CD4-positive, alpha-beta T cell treated with Interleukin-12 subunit alpha and Interleukin-12 subunit beta, for 1 hour (primary cell): ENCODE data around the gene BCL7B.

Experiments used
- DNase-seq: peaks from one replicate; pipeline ENCODE4 v3.0.0-alpha.2; 2020

The BCL7B gene

DNA sequence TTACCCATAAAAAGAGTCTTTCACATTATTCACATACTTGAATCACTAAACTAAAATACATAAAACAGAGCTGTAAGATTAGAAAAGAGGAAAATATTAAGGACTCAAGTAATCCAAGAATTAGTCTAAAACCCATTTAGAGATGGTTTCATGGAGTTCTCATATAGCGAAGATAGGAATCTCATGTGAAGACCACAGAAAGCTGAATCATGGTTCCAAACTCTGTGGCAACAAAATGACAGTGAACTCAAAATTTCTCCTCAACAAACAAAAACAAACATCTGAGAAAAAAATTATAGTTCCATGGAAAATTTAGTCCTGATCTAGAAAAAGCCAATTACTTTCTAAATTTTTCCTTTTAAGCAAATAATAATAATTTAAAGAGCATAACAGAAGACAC is 70.0 kb downstream of the BCL7B start:
- no peak for DNase-seq
